ENCODE data around the gene MYO7A.
A peak's percentile ranks its signal among the peaks of the same experiment; 100 is the strongest.

The MYO7A gene

GRCh38 chr11:77205467-77206263 is 77.6 kb downstream of the MYO7A start:
- POLR2A ChIA-PET: no interaction called here
- H3K4me3 ChIP-seq (ENCODE audit: control insufficient read depth in 1 of 7, extremely low read depth in 1 of 7, insufficient read depth in 4 of 7, low read depth in 2 of 7, low read length in 6 of 7): no peak overlapping the region
- 91% methylated on average over 28 of the region's 30 CpGs for WGBS (ENCODE audit: insufficient coverage)
- H3K36me3 ChIP-seq (ENCODE audit: control insufficient read depth in 4 of 4, insufficient read depth in 4 of 4, low read length in 3 of 4): no peaks in the 10 kb centered on the region
- no peak for DNase-seq
- H3K27ac ChIP-seq (ENCODE audit: insufficient read depth in 1 of 2, low read depth in 1 of 2, low read length in 2 of 2, poor library complexity in 1 of 2, severe bottlenecking in 2 of 2): no peak overlapping the region
- no peaks in the 10 kb centered on the region for H3K9me3 ChIP-seq (ENCODE audit: control extremely low read depth in 1 of 5, control insufficient read depth in 4 of 5, insufficient read depth in 2 of 5, low read depth in 1 of 5, low read length in 4 of 5)
- H3K27me3 ChIP-seq (replicated peaks in 2 of 5; ENCODE audit: control insufficient read depth in 4 of 5, insufficient read depth in 5 of 5, low read length in 4 of 5): peaks cover 0 to 2% (median 0%) of the 10 kb centered on the region in 5 experiments
- CTCF ChIA-PET: interaction anchor here (1.1 kb wide), 3 partner anchors 9 to 343 kb away, joined by 3 to 5 read pairs (median 4); no protein-coding TSS in a partner anchor
- H3K4me1 ChIP-seq (ENCODE audit: control extremely low read depth in 1 of 4, control insufficient read depth in 4 of 4, insufficient read depth in 4 of 4, low read length in 3 of 4): peaks cover 0 to 9% (median 3%) of the 10 kb centered on the region in 4 experiments

GRCh38 chr11:77206264-77207018 is 78.4 kb downstream of the MYO7A start:
- Histone ChIP-seq H3K4me1 (ENCODE audit: control extremely low read depth in 1 of 4, control insufficient read depth in 4 of 4, insufficient read depth in 4 of 4, low read length in 3 of 4) (peaks cover 0 to 9% (median 3%) of the 10 kb centered on the region in 4 experiments), H3K27ac (ENCODE audit: insufficient read depth in 1 of 2, low read depth in 1 of 2, low read length in 2 of 2, poor library complexity in 1 of 2, severe bottlenecking in 2 of 2) (no peak overlapping the region), H3K9me3 (ENCODE audit: control extremely low read depth in 1 of 5, control insufficient read depth in 4 of 5, insufficient read depth in 2 of 5, low read depth in 1 of 5, low read length in 4 of 5) (no peaks in the 10 kb centered on the region), H3K27me3 (replicated peaks in 2 of 5; ENCODE audit: control insufficient read depth in 4 of 5, insufficient read depth in 5 of 5, low read length in 4 of 5) (peaks cover 0 to 2% (median 0%) of the 10 kb centered on the region in 5 experiments), H3K4me3 (ENCODE audit: control insufficient read depth in 1 of 7, extremely low read depth in 1 of 7, insufficient read depth in 4 of 7, low read depth in 2 of 7, low read length in 6 of 7) (no peak overlapping the region), H3K36me3 (ENCODE audit: control insufficient read depth in 4 of 4, insufficient read depth in 4 of 4, low read length in 3 of 4) (no peaks in the 10 kb centered on the region)
- POLR2A ChIA-PET: no interaction called here
- peak in 1 of 3 donors; percentile 12 for DNase-seq
- 33% methylated on average over 13 of the region's 13 CpGs for WGBS (ENCODE audit: insufficient coverage)
- CTCF ChIA-PET: interaction anchor here (1.1 to 1.3 kb wide), 2 partner anchors 8 to 10 kb away, joined by 3 to 5 read pairs; no protein-coding TSS in a partner anchor

GRCh38 chr11:77207019-77207485 is 79.0 kb downstream of the MYO7A start:
- H3K9me3 ChIP-seq (ENCODE audit: control extremely low read depth in 1 of 5, control insufficient read depth in 4 of 5, insufficient read depth in 2 of 5, low read depth in 1 of 5, low read length in 4 of 5): no peaks in the 10 kb centered on the region
- ChIA-PET CTCF (interaction anchor here (1.3 kb wide), 1 partner anchor 9 kb away, joined by 3 read pairs; no protein-coding TSS in a partner anchor), POLR2A (no interaction called here)
- DNase-seq: no peak
- peaks cover 0 to 2% (median 0%) of the 10 kb centered on the region in 5 experiments for H3K27me3 ChIP-seq (replicated peaks in 2 of 5; ENCODE audit: control insufficient read depth in 4 of 5, insufficient read depth in 5 of 5, low read length in 4 of 5)
- no peaks in the 10 kb centered on the region for H3K36me3 ChIP-seq (ENCODE audit: control insufficient read depth in 4 of 4, insufficient read depth in 4 of 4, low read length in 3 of 4)
- H3K27ac ChIP-seq (ENCODE audit: insufficient read depth in 1 of 2, low read depth in 1 of 2, low read length in 2 of 2, poor library complexity in 1 of 2, severe bottlenecking in 2 of 2): no peak overlapping the region
- H3K4me1 ChIP-seq (ENCODE audit: control extremely low read depth in 1 of 4, control insufficient read depth in 4 of 4, insufficient read depth in 4 of 4, low read length in 3 of 4): peaks cover 0 to 9% (median 3%) of the 10 kb centered on the region in 4 experiments
- no peak overlapping the region for H3K4me3 ChIP-seq (ENCODE audit: control insufficient read depth in 1 of 7, extremely low read depth in 1 of 7, insufficient read depth in 4 of 7, low read depth in 2 of 7, low read length in 6 of 7)
- 84% methylated on average over 10 of the region's 10 CpGs for WGBS (ENCODE audit: insufficient coverage)

GRCh38 chr11:77207618-77208313 is 79.7 kb downstream of the MYO7A start:
- POLR2A ChIA-PET: no interaction called here
- no peak overlapping the region for H3K4me3 ChIP-seq (ENCODE audit: control insufficient read depth in 1 of 7, extremely low read depth in 1 of 7, insufficient read depth in 4 of 7, low read depth in 2 of 7, low read length in 6 of 7)
- no peak for DNase-seq
- no peaks in the 10 kb centered on the region for H3K36me3 ChIP-seq (ENCODE audit: control insufficient read depth in 4 of 4, insufficient read depth in 4 of 4, low read length in 3 of 4)
- WGBS (ENCODE audit: insufficient coverage): 87% methylated on average over 10 of the region's 10 CpGs
- no peak overlapping the region for H3K27ac ChIP-seq (ENCODE audit: insufficient read depth in 1 of 2, low read depth in 1 of 2, low read length in 2 of 2, poor library complexity in 1 of 2, severe bottlenecking in 2 of 2)
- H3K9me3 ChIP-seq (ENCODE audit: control extremely low read depth in 1 of 5, control insufficient read depth in 4 of 5, insufficient read depth in 2 of 5, low read depth in 1 of 5, low read length in 4 of 5): no peaks in the 10 kb centered on the region
- peaks cover 0 to 2% (median 0%) of the 10 kb centered on the region in 5 experiments for H3K27me3 ChIP-seq (replicated peaks in 2 of 5; ENCODE audit: control insufficient read depth in 4 of 5, insufficient read depth in 5 of 5, low read length in 4 of 5)
- peaks cover 0 to 9% (median 3%) of the 10 kb centered on the region in 4 experiments for H3K4me1 ChIP-seq (ENCODE audit: control extremely low read depth in 1 of 4, control insufficient read depth in 4 of 4, insufficient read depth in 4 of 4, low read length in 3 of 4)
- CTCF ChIA-PET: interaction anchor here (1.3 kb wide), 1 partner anchor 9 kb away, joined by 3 read pairs; no protein-coding TSS in a partner anchor

- POLR2A ChIA-PET: no interaction called here
- no peak overlapping the region for H3K27ac ChIP-seq (ENCODE audit: insufficient read depth in 1 of 2, low read depth in 1 of 2, low read length in 2 of 2, poor library complexity in 1 of 2, severe bottlenecking in 2 of 2)
- DNase-seq: no peak
- H3K36me3 ChIP-seq (ENCODE audit: control insufficient read depth in 4 of 4, insufficient read depth in 4 of 4, low read length in 3 of 4): no peaks in the 10 kb centered on the region
- no peak overlapping the region for H3K4me3 ChIP-seq (ENCODE audit: control insufficient read depth in 1 of 7, extremely low read depth in 1 of 7, insufficient read depth in 4 of 7, low read depth in 2 of 7, low read length in 6 of 7)
- CTCF ChIA-PET: no interaction called here
- peaks cover 0 to 6% (median 3%) of the 10 kb centered on the region in 4 experiments for H3K4me1 ChIP-seq (ENCODE audit: control extremely low read depth in 1 of 4, control insufficient read depth in 4 of 4, insufficient read depth in 4 of 4, low read length in 3 of 4)
- 74% methylated on average over 11 of the region's 11 CpGs for WGBS (ENCODE audit: insufficient coverage)
- peaks cover 0 to 2% (median 0%) of the 10 kb centered on the region in 5 experiments for H3K27me3 ChIP-seq (replicated peaks in 2 of 5; ENCODE audit: control insufficient read depth in 4 of 5, insufficient read depth in 5 of 5, low read length in 4 of 5)
- H3K9me3 ChIP-seq (ENCODE audit: control extremely low read depth in 1 of 5, control insufficient read depth in 4 of 5, insufficient read depth in 2 of 5, low read depth in 1 of 5, low read length in 4 of 5): no peaks in the 10 kb centered on the region
These were observed 80.5 kb downstream of the MYO7A start for GRCh38 chr11:77208535-77208934.

- H3K27ac ChIP-seq (ENCODE audit: insufficient read depth in 1 of 2, low read depth in 1 of 2, low read length in 2 of 2, poor library complexity in 1 of 2, severe bottlenecking in 2 of 2): no peak overlapping the region
- POLR2A ChIA-PET: no interaction called here
- H3K9me3 ChIP-seq (ENCODE audit: control extremely low read depth in 1 of 5, control insufficient read depth in 4 of 5, insufficient read depth in 2 of 5, low read depth in 1 of 5, low read length in 4 of 5): no peaks in the 10 kb centered on the region
- no peaks in the 10 kb centered on the region for H3K36me3 ChIP-seq (ENCODE audit: control insufficient read depth in 4 of 4, insufficient read depth in 4 of 4, low read length in 3 of 4)
- WGBS (ENCODE audit: insufficient coverage): 79% methylated on average over 4 of the region's 4 CpGs
- peaks cover 0 to 6% (median 3%) of the 10 kb centered on the region in 4 experiments for H3K4me1 ChIP-seq (ENCODE audit: control extremely low read depth in 1 of 4, control insufficient read depth in 4 of 4, insufficient read depth in 4 of 4, low read length in 3 of 4)
- H3K4me3 ChIP-seq (ENCODE audit: control insufficient read depth in 1 of 7, extremely low read depth in 1 of 7, insufficient read depth in 4 of 7, low read depth in 2 of 7, low read length in 6 of 7): no peak overlapping the region
- H3K27me3 ChIP-seq (replicated peaks in 2 of 5; ENCODE audit: control insufficient read depth in 4 of 5, insufficient read depth in 5 of 5, low read length in 4 of 5): peaks cover 0 to 2% (median 0%) of the 10 kb centered on the region in 5 experiments
- DNase-seq: no peak
- CTCF ChIA-PET: no interaction called here
These were observed 81.6 kb downstream of the MYO7A start for GRCh38 chr11:77209663-77210062.
